GM21526 (cell line): ENCODE measurements around the gene TFAP2D.

Source experiments
- ATAC-seq: cut with Tn5 transposase; IDR thresholded peaks from one replicate; pipeline ENCODE4 v1.9.1; 2021; ENCODE audit warnings: moderate library complexity; ENCODE audit not compliant: unreplicated experiment, low FRiP score

TFAP2D gene

GRCh38 chr6:50717734-50718457 lies 4.6 kb downstream of the TFAP2D start:
- no peak for ATAC-seq

- no peak for ATAC-seq
These were observed 5.2 kb downstream of the TFAP2D start for GRCh38 chr6:50718566-50718965.

- no peak for ATAC-seq
These were observed 7.3 kb downstream of the TFAP2D start for GRCh38 chr6:50720623-50721022.

- no peak for ATAC-seq
These were observed 8.7 kb downstream of the TFAP2D start for GRCh38 chr6:50721978-50722377.

GRCh38 chr6:50722829-50723554 lies 9.7 kb downstream of the TFAP2D start:
- ATAC-seq: no peak

GRCh38 chr6:50724381-50725124 lies 11.2 kb downstream of the TFAP2D start:
- ATAC-seq: no peak

- ATAC-seq: no peak
These were observed 21.2 kb downstream of the TFAP2D start for GRCh38 chr6:50734488-50734887.

GRCh38 chr6:50742161-50742560 lies 28.8 kb downstream of the TFAP2D start:
- ATAC-seq: no peak

GRCh38 chr6:50744976-50745375 lies 31.6 kb downstream of the TFAP2D start:
- no peak for ATAC-seq

- ATAC-seq: no peak
These were observed 49.5 kb downstream of the TFAP2D start for GRCh38 chr6:50762798-50763197.

GRCh38 chr6:50778696-50779095 lies 65.4 kb downstream of the TFAP2D start:
- no peak for ATAC-seq

- ATAC-seq: no peak
These were observed 67.1 kb downstream of the TFAP2D start for GRCh38 chr6:50780382-50780781.

- ATAC-seq: no peak
These were observed 72.6 kb downstream of the TFAP2D start for GRCh38 chr6:50785921-50786320.

- peak; percentile 68 for ATAC-seq
These were observed 78.7 kb downstream of the TFAP2D start for GRCh38 chr6:50791900-50792508.

GRCh38 chr6:50792771-50793170 lies 79.4 kb downstream of the TFAP2D start:
- ATAC-seq: no peak

GRCh38 chr6:50795574-50795973 lies 82.2 kb downstream of the TFAP2D start:
- no peak for ATAC-seq

GRCh38 chr6:50804283-50804682 lies 91.0 kb downstream of the TFAP2D start:
- no peak for ATAC-seq

GRCh38 chr6:50807035-50807434 lies 93.7 kb downstream of the TFAP2D start:
- ATAC-seq: no peak

GRCh38 chr6:50815436-50816114 lies 102.2 kb downstream of the TFAP2D start:
- ATAC-seq: peak; percentile 45

- peak; percentile 78 for ATAC-seq
These were observed 102.9 kb downstream of the TFAP2D start for GRCh38 chr6:50816115-50816675.
